ENCODE results near the gene COL7A1. TPM values are rescaled to one million over a fixed set of nuclear protein-coding genes. Genes with fewer than 3 reads are reported as not detected.

Gene COL7A1
- total and polyA plus RNA-seq, 2 experiments from 2014 or later: 4.0 to 7.9 TPM

- no peak for TF ChIP-seq POLR2AphosphoS5 (IDR thresholded peaks at IDR 0.05; ENCODE audit: low read depth)
- TF ChIP-seq, protein P1, sequence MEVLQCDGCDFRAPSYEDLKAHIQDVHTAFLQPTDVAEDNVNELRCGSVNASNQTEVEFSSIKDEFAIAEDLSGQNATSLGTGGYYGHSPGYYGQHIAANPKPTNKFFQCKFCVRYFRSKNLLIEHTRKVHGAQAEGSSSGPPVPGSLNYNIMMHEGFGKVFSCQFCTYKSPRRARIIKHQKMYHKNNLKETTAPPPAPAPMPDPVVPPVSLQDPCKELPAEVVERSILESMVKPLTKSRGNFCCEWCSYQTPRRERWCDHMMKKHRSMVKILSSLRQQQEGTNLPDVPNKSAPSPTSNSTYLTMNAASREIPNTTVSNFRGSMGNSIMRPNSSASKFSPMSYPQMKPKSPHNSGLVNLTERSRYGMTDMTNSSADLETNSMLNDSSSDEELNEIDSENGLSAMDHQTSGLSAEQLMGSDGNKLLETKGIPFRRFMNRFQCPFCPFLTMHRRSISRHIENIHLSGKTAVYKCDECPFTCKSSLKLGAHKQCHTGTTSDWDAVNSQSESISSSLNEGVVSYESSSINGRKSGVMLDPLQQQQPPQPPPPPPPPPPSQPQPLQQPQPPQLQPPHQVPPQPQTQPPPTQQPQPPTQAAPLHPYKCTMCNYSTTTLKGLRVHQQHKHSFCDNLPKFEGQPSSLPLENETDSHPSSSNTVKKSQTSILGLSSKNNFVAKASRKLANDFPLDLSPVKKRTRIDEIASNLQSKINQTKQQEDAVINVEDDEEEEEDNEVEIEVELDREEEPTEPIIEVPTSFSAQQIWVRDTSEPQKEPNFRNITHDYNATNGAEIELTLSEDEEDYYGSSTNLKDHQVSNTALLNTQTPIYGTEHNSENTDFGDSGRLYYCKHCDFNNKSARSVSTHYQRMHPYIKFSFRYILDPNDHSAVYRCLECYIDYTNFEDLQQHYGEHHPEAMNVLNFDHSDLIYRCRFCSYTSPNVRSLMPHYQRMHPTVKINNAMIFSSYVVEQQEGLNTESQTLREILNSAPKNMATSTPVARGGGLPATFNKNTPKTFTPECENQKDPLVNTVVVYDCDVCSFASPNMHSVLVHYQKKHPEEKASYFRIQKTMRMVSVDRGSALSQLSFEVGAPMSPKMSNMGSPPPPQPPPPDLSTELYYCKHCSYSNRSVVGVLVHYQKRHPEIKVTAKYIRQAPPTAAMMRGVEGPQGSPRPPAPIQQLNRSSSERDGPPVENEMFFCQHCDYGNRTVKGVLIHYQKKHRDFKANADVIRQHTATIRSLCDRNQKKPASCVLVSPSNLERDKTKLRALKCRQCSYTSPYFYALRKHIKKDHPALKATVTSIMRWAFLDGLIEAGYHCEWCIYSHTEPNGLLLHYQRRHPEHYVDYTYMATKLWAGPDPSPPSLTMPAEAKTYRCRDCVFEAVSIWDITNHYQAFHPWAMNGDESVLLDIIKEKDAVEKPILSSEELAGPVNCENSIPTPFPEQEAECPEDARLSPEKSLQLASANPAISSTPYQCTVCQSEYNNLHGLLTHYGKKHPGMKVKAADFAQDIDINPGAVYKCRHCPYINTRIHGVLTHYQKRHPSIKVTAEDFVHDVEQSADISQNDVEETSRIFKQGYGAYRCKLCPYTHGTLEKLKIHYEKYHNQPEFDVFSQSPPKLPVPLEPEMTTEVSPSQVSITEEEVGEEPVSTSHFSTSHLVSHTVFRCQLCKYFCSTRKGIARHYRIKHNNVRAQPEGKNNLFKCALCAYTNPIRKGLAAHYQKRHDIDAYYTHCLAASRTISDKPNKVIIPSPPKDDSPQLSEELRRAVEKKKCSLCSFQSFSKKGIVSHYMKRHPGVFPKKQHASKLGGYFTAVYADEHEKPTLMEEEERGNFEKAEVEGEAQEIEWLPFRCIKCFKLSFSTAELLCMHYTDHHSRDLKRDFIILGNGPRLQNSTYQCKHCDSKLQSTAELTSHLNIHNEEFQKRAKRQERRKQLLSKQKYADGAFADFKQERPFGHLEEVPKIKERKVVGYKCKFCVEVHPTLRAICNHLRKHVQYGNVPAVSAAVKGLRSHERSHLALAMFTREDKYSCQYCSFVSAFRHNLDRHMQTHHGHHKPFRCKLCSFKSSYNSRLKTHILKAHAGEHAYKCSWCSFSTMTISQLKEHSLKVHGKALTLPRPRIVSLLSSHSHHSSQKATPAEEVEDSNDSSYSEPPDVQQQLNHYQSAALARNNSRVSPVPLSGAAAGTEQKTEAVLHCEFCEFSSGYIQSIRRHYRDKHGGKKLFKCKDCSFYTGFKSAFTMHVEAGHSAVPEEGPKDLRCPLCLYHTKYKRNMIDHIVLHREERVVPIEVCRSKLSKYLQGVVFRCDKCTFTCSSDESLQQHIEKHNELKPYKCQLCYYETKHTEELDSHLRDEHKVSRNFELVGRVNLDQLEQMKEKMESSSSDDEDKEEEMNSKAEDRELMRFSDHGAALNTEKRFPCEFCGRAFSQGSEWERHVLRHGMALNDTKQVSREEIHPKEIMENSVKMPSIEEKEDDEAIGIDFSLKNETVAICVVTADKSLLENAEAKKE (CRISPR knock-in tag; IDR thresholded peaks at IDR 0.05): no peak
- TF ChIP-seq, protein P2, sequence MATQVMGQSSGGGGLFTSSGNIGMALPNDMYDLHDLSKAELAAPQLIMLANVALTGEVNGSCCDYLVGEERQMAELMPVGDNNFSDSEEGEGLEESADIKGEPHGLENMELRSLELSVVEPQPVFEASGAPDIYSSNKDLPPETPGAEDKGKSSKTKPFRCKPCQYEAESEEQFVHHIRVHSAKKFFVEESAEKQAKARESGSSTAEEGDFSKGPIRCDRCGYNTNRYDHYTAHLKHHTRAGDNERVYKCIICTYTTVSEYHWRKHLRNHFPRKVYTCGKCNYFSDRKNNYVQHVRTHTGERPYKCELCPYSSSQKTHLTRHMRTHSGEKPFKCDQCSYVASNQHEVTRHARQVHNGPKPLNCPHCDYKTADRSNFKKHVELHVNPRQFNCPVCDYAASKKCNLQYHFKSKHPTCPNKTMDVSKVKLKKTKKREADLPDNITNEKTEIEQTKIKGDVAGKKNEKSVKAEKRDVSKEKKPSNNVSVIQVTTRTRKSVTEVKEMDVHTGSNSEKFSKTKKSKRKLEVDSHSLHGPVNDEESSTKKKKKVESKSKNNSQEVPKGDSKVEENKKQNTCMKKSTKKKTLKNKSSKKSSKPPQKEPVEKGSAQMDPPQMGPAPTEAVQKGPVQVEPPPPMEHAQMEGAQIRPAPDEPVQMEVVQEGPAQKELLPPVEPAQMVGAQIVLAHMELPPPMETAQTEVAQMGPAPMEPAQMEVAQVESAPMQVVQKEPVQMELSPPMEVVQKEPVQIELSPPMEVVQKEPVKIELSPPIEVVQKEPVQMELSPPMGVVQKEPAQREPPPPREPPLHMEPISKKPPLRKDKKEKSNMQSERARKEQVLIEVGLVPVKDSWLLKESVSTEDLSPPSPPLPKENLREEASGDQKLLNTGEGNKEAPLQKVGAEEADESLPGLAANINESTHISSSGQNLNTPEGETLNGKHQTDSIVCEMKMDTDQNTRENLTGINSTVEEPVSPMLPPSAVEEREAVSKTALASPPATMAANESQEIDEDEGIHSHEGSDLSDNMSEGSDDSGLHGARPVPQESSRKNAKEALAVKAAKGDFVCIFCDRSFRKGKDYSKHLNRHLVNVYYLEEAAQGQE (IDR thresholded peaks at IDR 0.05; ENCODE audit: unreplicated experiment): no peak
These were observed 62.2 kb downstream of the COL7A1 start (continued) for GRCh38 chr3:48532977-48533337.

DNA sequence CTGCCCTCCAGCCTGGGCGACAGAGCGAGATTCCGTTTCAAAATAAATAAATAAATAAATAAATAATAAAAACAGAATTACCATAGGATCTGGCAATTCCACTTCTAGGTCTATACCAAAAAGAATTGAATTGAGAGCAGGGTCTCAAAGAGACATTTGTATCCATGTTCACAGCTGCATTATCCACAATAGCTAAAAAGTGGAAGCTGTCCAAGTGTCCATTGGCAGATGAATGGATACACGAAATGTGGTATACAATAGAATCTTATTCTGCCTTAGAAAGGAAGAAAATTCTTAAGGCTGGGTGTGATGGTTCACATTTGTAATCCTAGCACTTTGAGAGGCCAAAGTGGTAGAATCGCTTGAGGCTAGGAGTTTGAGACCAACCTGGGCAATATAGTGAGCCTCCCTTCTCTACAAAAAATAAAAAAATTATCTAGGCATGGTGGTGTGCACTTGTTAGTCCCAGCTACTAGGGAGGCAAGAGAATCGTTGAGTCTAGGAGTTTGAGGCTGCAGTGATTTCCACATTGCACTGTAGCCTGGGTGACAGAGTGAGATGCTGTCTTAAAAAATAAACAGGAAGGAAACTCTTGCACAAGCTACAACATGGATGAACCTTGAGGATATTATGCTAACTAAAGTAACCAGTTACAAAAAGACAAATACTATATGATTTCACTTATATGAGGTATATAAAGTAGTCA is 62.7 kb downstream of the COL7A1 start:
- Mint-ChIP-seq H3K27ac (no peak overlapping the region), H3K36me3 (ENCODE audit: low read depth) (peaks cover 18% of the 10 kb centered on the region), H3K4me3 (no peak overlapping the region), H3K9me3 (no peaks in the 10 kb centered on the region), H3K4me1 (no peaks in the 10 kb centered on the region), H3K27me3 (ENCODE audit: insufficient read depth, low read depth, poor library complexity) (peaks cover 3% of the 10 kb centered on the region)
- Histone ChIP-seq H3K27ac (ENCODE audit: low read depth) (no peak overlapping the region), H3K9me2 (ENCODE audit: insufficient read depth) (no peaks in the 10 kb centered on the region), H3K36me3 (ENCODE audit: insufficient read depth) (0 out of 2 replicates have a peak, but pooled peaks cover 3% of the 10 kb centered on the region), H2AFZ (no peak overlapping the region), H3K4me3 (no peak overlapping the region), H3K79me2 (replicated peaks; ENCODE audit: insufficient read depth) (no peaks in the 10 kb centered on the region), H3K4me1 (ENCODE audit: insufficient read depth) (no peaks in the 10 kb centered on the region), H3K27me3 (ENCODE audit: insufficient read depth) (no peaks in the 10 kb centered on the region), H3K4me2 (no peak overlapping the region), H3F3A (replicated peaks; ENCODE audit: low read depth) (peaks cover 8% of the 10 kb centered on the region; the same call in 1 of the 2 replicates), H4K20me1 (replicated peaks; ENCODE audit: insufficient read depth) (no peaks in the 10 kb centered on the region)
- no peak for ATAC-seq
- DNase-seq (ENCODE audit: low spot score): no peak
- TF ChIP-seq JUNB (IDR thresholded peaks at IDR 0.05; ENCODE audit: unreplicated experiment) (no peak), ETS1 (IDR thresholded peaks at IDR 0.05) (no peak), POLR2AphosphoS5 (IDR thresholded peaks at IDR 0.05; ENCODE audit: low read depth) (no peak), EZH2phosphoT487 (IDR thresholded peaks at IDR 0.05; ENCODE audit: unreplicated experiment) (no peak), STAT1 (IDR thresholded peaks at IDR 0.05; ENCODE audit: unreplicated experiment) (no peak), CREB1 (CRISPR knock-in tag; IDR thresholded peaks at IDR 0.05; ENCODE audit: low read depth) (no peak)
- TF ChIP-seq, protein P3, sequence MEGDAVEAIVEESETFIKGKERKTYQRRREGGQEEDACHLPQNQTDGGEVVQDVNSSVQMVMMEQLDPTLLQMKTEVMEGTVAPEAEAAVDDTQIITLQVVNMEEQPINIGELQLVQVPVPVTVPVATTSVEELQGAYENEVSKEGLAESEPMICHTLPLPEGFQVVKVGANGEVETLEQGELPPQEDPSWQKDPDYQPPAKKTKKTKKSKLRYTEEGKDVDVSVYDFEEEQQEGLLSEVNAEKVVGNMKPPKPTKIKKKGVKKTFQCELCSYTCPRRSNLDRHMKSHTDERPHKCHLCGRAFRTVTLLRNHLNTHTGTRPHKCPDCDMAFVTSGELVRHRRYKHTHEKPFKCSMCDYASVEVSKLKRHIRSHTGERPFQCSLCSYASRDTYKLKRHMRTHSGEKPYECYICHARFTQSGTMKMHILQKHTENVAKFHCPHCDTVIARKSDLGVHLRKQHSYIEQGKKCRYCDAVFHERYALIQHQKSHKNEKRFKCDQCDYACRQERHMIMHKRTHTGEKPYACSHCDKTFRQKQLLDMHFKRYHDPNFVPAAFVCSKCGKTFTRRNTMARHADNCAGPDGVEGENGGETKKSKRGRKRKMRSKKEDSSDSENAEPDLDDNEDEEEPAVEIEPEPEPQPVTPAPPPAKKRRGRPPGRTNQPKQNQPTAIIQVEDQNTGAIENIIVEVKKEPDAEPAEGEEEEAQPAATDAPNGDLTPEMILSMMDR (conservative IDR thresholded peaks at IDR 0.05; ENCODE audit: low read depth in 2 of 2): no peak
